Measurements from ENCODE around the gene LRRFIP1. TPM values are rescaled to one million over a fixed set of nuclear protein-coding genes. Genes with fewer than 3 reads are reported as not detected.

The LRRFIP1 gene
- total RNA-seq, 1 donor from 2014 or later: 201 TPM

- intact Hi-C loops (cut with micrococcal nuclease): loop anchor here (5.0 to 10.0 kb wide), 3 partner anchors 32 to 265 kb away; partner anchors contain the start of gene UBE2F
Observed at GRCh38 chr2:237699870-237700511, 72.6 kb downstream of the LRRFIP1 start.

- intact Hi-C loops (cut with micrococcal nuclease): no loop called here
Observed at GRCh38 chr2:237700512-237701032, 73.2 kb downstream of the LRRFIP1 start.

- intact Hi-C loops (cut with micrococcal nuclease): no loop called here
Observed at GRCh38 chr2:237701033-237701858, 73.9 kb downstream of the LRRFIP1 start.

GRCh38 chr2:237701859-237702390 lies 74.5 kb downstream of the LRRFIP1 start:
- intact Hi-C loops (cut with micrococcal nuclease): loop anchor here (2.0 kb wide), 1 partner anchor 27 kb away; no protein-coding TSS in a partner anchor

GRCh38 chr2:237702441-237703391 lies 75.3 kb downstream of the LRRFIP1 start:
- intact Hi-C loops (cut with micrococcal nuclease): loop anchor here (1.0 to 2.0 kb wide), 2 partner anchors 10 to 28 kb away; no protein-coding TSS in a partner anchor

- intact Hi-C loops (cut with micrococcal nuclease): no loop called here
Observed at GRCh38 chr2:237704501-237705434, 77.4 kb downstream of the LRRFIP1 start.

- intact Hi-C loops (cut with micrococcal nuclease): no loop called here
Observed at GRCh38 chr2:237706257-237706656, 78.9 kb downstream of the LRRFIP1 start.

- intact Hi-C loops (cut with micrococcal nuclease): no loop called here
Observed at GRCh38 chr2:237708065-237708398, 80.6 kb downstream of the LRRFIP1 start.

GRCh38 chr2:237708491-237708890 lies 81.1 kb downstream of the LRRFIP1 start:
- intact Hi-C loops (cut with micrococcal nuclease): no loop called here

- intact Hi-C loops (cut with micrococcal nuclease): no loop called here
Observed at GRCh38 chr2:237708961-237709360, 81.6 kb downstream of the LRRFIP1 start.

GRCh38 chr2:237711458-237712150 lies 84.2 kb downstream of the LRRFIP1 start:
- intact Hi-C loops (cut with micrococcal nuclease): no loop called here

- intact Hi-C loops (cut with micrococcal nuclease): no loop called here
Observed at GRCh38 chr2:237712477-237713377, 85.3 kb downstream of the LRRFIP1 start.

GRCh38 chr2:237714690-237715458 lies 87.5 kb downstream of the LRRFIP1 start:
- intact Hi-C loops (cut with micrococcal nuclease): no loop called here

GRCh38 chr2:237715459-237715947 lies 88.1 kb downstream of the LRRFIP1 start:
- intact Hi-C loops (cut with micrococcal nuclease): no loop called here

GRCh38 chr2:237716011-237716410 lies 88.6 kb downstream of the LRRFIP1 start:
- intact Hi-C loops (cut with micrococcal nuclease): no loop called here

GRCh38 chr2:237717366-237718276 lies 90.2 kb downstream of the LRRFIP1 start:
- intact Hi-C loops (cut with micrococcal nuclease): no loop called here
